ENCODE measurements around the gene PRKCA.

PRKCA gene

DNA sequence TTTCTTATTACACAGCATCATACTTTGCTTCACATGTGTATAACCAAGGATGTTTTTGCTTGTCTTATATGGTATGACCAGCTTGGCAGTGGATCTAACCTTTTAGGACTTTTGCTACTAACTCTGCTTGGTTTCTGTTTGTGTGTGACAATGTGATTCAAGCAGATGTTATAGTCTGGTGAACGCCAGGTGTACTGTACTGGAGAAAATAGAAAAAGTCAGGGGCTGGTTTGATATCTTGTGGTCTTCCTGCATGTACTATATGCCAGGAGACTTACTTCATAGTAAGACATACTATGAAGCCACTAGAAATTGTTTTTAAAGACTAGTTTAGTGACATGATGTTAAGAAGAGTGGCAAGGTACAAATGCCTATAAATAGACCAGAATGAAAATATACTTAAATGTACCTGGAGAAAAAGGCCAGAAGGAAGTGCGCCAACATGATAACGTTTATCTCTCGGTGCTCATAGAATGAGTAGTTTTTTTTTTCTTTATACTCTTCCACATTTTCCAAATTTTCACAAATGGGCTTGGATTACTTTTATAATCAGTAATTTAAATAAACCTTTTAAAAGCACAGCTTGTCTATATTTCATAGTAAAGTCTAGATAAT lies 112.3 kb downstream of the PRKCA start:
- peaks cover 3 to 4% of the 10 kb centered on the region in 2 donors for H3K4me1 Mint-ChIP-seq (ENCODE audit: low read depth in 2 of 2)
- no peaks in the 10 kb centered on the region for H3K27me3 Mint-ChIP-seq
- DNase-seq (no peak), ATAC-seq (replicated peaks) (no peak)
- no peaks in the 10 kb centered on the region for H3K9me3 Mint-ChIP-seq
- H3K36me3 Mint-ChIP-seq (ENCODE audit: insufficient read depth), result peaks cover 3% of the 10 kb centered on the region
- H3K4me3 Mint-ChIP-seq, result no peak overlapping the region
- H3K27ac Mint-ChIP-seq, result no peak overlapping the region

GRCh38 chr17:66415366-66416206 lies 113.2 kb downstream of the PRKCA start:
- ATAC-seq (replicated peaks), result no peak
- H3K4me1 Mint-ChIP-seq (ENCODE audit: low read depth in 2 of 2), result peaks cover 3 to 4% of the 10 kb centered on the region in 2 donors

DNA sequence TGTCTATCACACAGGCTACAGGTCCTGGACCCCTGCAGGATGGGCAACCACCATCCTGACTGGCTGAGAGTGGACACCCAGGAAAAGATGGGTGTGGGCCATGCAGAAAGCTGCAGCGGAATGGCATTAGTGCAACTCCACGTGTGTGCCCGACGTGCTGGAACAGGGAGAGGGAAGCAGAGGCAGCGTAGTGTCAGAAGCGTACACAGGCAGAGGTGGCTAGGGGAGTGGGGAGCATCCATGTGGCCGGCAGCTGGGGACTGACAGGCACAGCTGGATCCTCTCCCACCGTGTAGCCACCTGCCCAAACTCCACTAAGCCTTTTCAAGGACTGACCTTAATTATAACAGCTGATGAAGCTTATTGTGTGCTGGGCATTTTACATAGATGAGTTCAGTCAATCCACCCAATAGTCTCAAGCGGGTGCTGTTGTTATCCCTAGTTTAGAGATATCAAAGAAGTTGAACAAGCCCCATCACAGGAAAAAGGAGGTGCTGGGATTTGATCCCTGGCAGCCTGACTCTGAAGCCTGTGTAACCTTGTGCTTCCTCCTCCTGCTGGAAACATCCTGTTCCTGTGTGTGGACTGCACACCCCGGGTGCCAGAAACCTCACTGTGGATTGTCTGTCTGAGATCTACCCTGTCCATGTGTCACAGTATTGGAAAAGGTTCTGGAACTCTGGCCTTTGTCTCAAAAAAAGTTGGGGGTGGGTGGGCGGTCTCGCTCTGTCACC lies 114.0 kb downstream of the PRKCA start:
- Mint-ChIP-seq H3K4me1 (ENCODE audit: low read depth in 2 of 2) (peaks cover 3 to 6% of the 10 kb centered on the region in 2 donors), H3K27ac (no peak overlapping the region), H3K4me3 (no peak overlapping the region), H3K9me3 (no peaks in the 10 kb centered on the region), H3K36me3 (ENCODE audit: insufficient read depth) (peaks cover 3% of the 10 kb centered on the region), H3K27me3 (no peaks in the 10 kb centered on the region)
- no peak for DNase-seq
- ATAC-seq (replicated peaks), result no peak

More at GRCh38 chr17:66415366-66416206, 113.2 kb downstream of the PRKCA start:
- Mint-ChIP-seq H3K9me3 (no peaks in the 10 kb centered on the region), H3K27me3 (no peaks in the 10 kb centered on the region), H3K4me3 (no peak overlapping the region), H3K27ac (no peak overlapping the region), H3K36me3 (ENCODE audit: insufficient read depth) (peaks cover 3% of the 10 kb centered on the region)
- no peak for DNase-seq

GRCh38 chr17:66417300-66417719 lies 114.9 kb downstream of the PRKCA start:
- Mint-ChIP-seq H3K4me1 (ENCODE audit: low read depth in 2 of 2) (peaks cover 3 to 7% of the 10 kb centered on the region in 2 donors), H3K27ac (no peak overlapping the region), H3K9me3 (no peaks in the 10 kb centered on the region), H3K36me3 (ENCODE audit: insufficient read depth) (peaks cover 3% of the 10 kb centered on the region), H3K4me3 (no peak overlapping the region), H3K27me3 (no peaks in the 10 kb centered on the region)
- ATAC-seq (replicated peaks) (no peak), DNase-seq (no peak)

- Mint-ChIP-seq H3K9me3 (no peaks in the 10 kb centered on the region), H3K36me3 (ENCODE audit: insufficient read depth) (peaks cover 3% of the 10 kb centered on the region), H3K4me3 (no peak overlapping the region), H3K27me3 (no peaks in the 10 kb centered on the region), H3K27ac (peak overlapping the region; percentile 26 to 47), H3K4me1 (ENCODE audit: low read depth in 2 of 2) (peaks cover 2 to 13% of the 10 kb centered on the region in 2 donors)
- ATAC-seq (replicated peaks) (no peak), DNase-seq (no peak)
Observed at GRCh38 chr17:66420961-66421371, 118.6 kb downstream of the PRKCA start.

DNA sequence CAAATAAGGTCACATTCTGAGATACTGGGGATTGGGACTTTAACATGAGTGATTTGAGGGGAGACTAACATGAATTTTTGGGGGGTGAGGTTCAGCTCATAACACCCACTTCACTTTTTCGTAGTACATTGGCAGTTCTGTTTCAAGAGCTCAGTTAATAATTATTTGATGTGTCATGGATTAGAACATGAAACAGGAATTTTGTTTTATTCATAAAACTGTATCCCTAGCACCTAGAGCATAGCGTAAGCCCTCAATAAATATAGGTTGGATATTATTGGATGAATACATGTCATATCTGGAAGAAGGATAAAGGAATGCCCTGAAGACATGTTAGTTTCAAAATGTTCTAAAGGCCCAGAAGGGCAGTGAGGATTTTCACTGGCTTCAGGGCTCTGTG lies 119.8 kb downstream of the PRKCA start:
- H3K27me3 Mint-ChIP-seq, result no peaks in the 10 kb centered on the region
- H3K4me1 Mint-ChIP-seq (ENCODE audit: low read depth in 2 of 2), result peaks cover 8 to 15% of the 10 kb centered on the region in 2 donors
- no peaks in the 10 kb centered on the region for H3K9me3 Mint-ChIP-seq
- no peaks in the 10 kb centered on the region for H3K36me3 Mint-ChIP-seq (ENCODE audit: insufficient read depth)
- no peak overlapping the region for H3K27ac Mint-ChIP-seq
- no peak for ATAC-seq (replicated peaks)
- DNase-seq, result no peak
- H3K4me3 Mint-ChIP-seq, result no peak overlapping the region

DNA sequence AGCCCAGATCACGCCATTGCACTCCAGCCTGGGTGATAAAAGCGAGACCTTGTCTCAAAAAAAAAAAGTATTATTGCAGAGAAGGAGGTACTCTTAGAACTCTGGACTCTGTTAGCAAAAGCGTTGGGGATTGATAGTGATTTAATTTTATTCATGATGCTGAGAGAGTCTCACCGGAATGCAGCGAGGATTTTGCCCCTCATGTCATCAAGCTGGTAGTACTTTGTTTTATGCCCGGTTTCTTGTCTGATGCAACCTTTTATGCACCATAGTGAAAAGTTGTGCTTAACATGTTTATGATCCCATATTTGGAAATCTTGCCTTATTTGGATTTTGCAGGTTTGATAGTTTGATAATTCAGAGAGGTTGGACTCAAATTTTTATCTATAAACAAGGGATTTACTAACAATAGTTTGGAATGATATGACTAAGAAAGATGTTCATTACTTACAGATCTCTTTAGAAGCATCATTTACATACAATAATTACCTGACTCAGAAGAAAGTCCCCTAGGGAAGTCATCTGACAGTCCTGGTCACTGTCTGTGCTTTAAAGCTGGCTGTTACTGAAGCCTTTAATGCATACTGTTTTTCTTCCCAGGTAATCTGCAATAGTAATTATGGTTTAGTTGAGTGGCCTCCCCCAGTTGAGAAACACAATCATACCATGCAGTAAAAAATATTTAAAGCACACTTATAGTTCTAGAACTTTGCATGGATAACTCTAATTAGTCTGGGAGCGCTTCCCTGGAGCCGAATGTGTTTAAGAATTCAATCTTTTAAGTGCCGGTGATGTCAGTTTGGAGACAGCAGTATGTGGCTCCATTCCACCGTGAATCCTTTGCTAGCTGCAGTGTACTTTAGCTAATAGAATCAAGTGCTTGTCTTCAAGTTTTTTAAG lies 120.9 kb downstream of the PRKCA start:
- Mint-ChIP-seq H3K27ac (no peak overlapping the region), H3K4me3 (no peak overlapping the region), H3K9me3 (no peaks in the 10 kb centered on the region), H3K4me1 (ENCODE audit: low read depth in 2 of 2) (peaks cover 8 to 17% of the 10 kb centered on the region in 2 donors), H3K36me3 (ENCODE audit: insufficient read depth) (no peaks in the 10 kb centered on the region), H3K27me3 (no peaks in the 10 kb centered on the region)
- no peak for DNase-seq
- ATAC-seq (replicated peaks), result no peak

GRCh38 chr17:66425756-66426396 lies 123.5 kb downstream of the PRKCA start:
- Mint-ChIP-seq H3K36me3 (ENCODE audit: insufficient read depth) (no peaks in the 10 kb centered on the region), H3K27ac (peak overlapping the region; percentile 1 to 24), H3K9me3 (no peaks in the 10 kb centered on the region), H3K4me3 (peak overlapping the region; percentile 18 to 28), H3K4me1 (ENCODE audit: low read depth in 2 of 2) (peaks cover 8 to 20% of the 10 kb centered on the region in 2 donors), H3K27me3 (no peaks in the 10 kb centered on the region)
- DNase-seq (no peak), ATAC-seq (replicated peaks) (no peak)

GRCh38 chr17:66426397-66427033 lies 124.1 kb downstream of the PRKCA start:
- ATAC-seq (replicated peaks) (peak; percentile 97), DNase-seq (peak; percentile 21 to 30 (median 27))
- peak overlapping the region; percentile 18 to 28 for H3K4me3 Mint-ChIP-seq
- H3K27me3 Mint-ChIP-seq, result no peaks in the 10 kb centered on the region
- H3K36me3 Mint-ChIP-seq (ENCODE audit: insufficient read depth), result no peaks in the 10 kb centered on the region
- H3K9me3 Mint-ChIP-seq, result no peaks in the 10 kb centered on the region
- H3K27ac Mint-ChIP-seq, result no peak overlapping the region
- peaks cover 8 to 19% of the 10 kb centered on the region in 2 donors for H3K4me1 Mint-ChIP-seq (ENCODE audit: low read depth in 2 of 2)

DNA sequence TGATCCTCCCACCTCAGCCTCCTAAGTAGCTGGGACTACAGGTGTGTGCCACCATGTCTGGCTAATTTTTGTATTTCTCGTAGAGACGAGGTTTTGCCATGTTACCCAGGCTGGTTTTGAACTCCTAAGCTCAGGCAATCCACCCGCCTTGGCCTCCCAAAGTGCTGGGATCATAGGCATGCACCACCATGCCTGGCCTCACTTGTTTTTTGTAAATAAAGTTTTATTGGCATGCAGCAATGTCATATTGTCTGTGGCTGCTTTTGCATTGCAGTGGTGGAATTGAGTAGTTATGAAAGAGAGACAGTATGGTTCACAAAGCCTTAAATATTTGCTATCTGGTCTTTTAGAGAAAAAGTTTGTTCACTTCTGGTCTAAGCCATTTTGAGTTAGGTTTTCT lies 124.7 kb downstream of the PRKCA start:
- H3K4me3 Mint-ChIP-seq, result no peak overlapping the region
- H3K9me3 Mint-ChIP-seq, result no peaks in the 10 kb centered on the region
- ATAC-seq (replicated peaks) (no peak), DNase-seq (no peak)
- no peaks in the 10 kb centered on the region for H3K36me3 Mint-ChIP-seq (ENCODE audit: insufficient read depth)
- H3K4me1 Mint-ChIP-seq (ENCODE audit: low read depth in 2 of 2), result peaks cover 8 to 18% of the 10 kb centered on the region in 2 donors
- no peak overlapping the region for H3K27ac Mint-ChIP-seq
- no peaks in the 10 kb centered on the region for H3K27me3 Mint-ChIP-seq

GRCh38 chr17:66429680-66430079 lies 127.3 kb downstream of the PRKCA start:
- H3K4me1 Mint-ChIP-seq (ENCODE audit: low read depth in 2 of 2), result peaks cover 8 to 18% of the 10 kb centered on the region in 2 donors
- H3K9me3 Mint-ChIP-seq, result no peaks in the 10 kb centered on the region
- H3K27me3 Mint-ChIP-seq, result no peaks in the 10 kb centered on the region
- H3K27ac Mint-ChIP-seq, result no peak overlapping the region
- no peak for ATAC-seq (replicated peaks)
- H3K36me3 Mint-ChIP-seq (ENCODE audit: insufficient read depth), result no peaks in the 10 kb centered on the region
- DNase-seq, result no peak
- H3K4me3 Mint-ChIP-seq, result no peak overlapping the region

Measured in effector memory CD8-positive, alpha-beta T cell (primary cell).